Activated T-cell treated with anti-CD3 and anti-CD28 coated beads for 4 hours (primary cell): ENCODE data around the gene MSI2.
"Not testable (repeated sequence)": the region's sequence is repeated elsewhere in the genome, so short reads cannot be mapped to it uniquely, and the experiment has no call there.

Source experiments
- DNase-seq: peaks from one replicate; pipeline ENCODE4 v3.0.0-alpha.2; 2020

The MSI2 gene

DNA sequence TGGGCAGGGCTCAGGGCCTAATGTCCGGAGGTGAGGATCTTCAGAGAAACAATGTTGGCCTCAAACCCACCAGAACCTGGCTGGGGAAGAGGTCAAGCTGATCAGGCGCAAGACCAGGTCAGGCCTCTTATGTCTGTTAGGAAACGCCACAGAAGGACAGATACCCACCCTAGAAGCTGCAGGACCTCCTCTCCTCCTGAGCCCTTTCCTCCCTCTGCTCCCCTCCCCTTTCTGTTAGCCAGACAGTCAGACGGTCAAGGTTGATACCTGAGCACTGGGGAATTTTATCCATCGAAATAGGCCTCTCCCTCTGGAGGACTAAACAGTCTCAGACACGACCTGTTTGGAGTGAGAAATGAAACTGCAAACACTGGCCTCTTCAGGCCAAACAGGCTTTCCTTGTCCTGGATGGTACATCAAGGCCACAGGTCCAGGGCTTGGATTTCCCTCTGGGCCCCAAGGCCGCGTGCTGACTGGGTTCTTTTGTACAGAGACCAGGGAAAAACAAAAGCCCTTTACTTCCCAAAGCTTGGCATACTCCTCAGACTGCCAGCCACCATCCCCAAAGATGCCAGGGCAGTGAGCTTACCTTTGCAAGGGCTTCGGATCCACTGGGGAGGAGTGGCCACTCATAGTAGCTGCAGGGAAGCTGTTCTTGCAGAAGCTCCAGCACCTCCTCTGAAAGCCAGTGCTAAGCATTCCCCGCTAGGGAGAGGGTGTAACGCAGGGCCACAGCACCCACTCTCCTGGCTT, 353.0 kb downstream of the MSI2 start:
- no peak for DNase-seq

DNA sequence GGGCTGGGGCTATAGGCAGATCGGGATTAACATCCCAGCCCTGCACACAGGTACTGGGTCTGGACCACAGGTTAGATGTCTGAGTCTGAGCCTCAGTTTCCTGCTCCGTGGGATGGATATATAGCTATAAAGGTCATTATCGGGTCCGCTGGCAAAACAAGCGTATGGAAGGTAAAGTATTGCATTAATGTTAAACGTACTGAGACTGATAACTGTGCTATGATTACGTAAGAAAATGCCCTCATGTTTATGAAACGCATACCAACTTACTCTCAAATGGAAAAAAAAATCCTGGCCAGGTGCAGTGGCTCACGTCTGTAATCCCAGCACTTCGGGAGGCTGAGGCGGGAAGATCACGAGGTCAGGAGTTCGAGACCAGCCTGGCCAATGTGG, 353.6 kb downstream of the MSI2 start:
- no peak for DNase-seq

DNA sequence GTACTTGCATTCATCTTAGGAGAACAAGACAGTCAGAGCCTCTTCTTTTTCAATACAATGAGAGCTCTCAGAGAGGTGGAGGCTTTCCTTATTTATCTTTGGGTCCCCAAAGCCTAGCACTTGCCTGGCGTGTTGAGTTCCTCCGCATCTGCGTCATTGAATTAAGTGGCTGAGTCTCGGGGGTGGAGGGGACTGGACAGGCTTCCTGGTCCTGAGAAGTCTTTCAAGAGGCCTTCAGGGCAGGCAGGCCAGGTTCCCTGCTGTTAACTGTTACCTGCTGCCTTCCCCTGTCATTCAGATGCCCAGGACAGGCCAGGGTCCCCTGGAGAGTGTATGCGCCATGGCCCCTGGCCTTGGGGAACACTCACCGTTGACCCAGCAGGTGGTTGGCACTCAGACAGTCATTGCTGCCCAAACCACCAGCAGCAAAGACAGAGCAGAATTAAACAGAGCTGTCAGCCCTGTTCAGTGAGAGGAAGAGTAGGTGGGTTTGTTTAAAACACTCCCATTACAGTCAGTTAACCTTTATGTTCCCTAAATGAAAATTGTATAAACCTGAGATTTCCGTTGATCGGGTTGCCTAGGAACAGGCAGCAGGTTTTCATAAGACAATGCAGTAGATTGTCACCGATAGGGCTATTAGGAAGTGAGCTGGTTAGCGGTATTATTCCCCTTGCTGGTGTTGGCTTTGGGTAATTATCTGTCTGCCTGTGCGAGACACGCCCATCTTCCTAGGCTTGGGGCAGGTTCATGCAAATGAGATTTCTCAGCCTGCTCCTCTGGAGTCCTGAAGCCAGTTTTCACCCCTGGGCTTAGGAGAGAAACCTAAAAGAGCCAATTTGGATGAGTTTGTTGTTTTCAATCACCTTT, 356.1 kb downstream of the MSI2 start:
- DNase-seq = no peak

DNA sequence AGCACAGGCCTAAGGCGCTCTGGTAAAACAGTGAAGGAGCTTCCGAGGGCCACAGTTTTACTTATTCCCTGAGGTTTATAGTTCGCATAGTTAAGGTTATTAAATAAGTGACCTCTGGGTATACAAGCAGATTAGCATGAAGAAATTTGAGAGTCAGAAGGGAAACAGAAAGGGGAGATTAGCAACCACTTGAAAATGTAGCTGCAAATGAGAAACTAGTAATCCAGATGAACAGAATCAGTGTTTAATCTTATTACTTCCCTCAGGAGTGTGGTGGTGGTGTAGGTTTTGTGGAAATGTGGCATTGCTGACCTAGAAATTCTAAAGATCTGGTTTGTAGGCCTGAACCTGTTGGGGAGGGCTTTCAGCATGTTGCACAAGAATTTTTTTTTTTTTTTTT, 358.4 kb downstream of the MSI2 start:
- DNase-seq = no peak

DNA sequence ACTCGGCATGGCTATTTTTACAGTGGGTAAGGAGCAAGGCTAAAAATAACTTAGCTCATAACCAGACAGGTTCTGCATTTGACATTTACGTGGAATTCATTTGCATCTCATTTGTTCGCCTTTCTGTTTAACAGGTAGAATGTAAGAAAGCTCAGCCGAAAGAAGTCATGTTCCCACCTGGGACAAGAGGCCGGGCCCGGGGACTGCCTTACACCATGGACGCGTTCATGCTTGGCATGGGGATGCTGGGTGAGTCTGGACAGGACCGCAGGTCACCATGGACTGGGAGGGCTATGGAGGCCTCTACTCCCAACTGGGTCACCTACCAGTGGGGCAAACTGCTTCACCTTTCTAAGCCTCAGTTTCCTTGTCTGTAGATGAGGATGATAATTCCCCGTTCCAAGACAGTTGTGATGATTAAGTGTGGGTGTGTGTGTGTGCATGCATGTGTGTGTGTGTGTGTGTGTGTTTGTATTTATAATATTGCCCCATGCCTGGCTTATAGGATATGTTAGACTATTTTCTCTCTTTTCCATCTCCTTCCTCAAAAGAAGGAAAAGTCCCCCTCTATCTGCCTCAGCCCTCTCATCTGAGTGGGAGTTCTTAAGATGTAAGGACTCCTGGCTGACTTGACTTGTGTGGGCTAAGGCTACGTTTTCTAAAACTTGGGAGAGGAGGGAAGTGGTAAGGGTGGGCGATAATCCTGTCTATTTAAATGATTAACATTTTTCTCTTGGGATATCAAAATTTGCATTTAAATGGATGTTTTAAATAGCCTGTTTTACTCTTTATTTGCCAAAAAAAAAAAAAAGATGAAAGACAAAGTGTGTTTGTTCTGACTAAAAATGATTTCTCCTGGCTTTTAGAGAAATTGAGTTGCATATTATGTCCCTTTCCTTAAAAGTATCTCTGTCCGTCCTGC, 359.8 kb downstream of the MSI2 start:
- no peak for DNase-seq

DNA sequence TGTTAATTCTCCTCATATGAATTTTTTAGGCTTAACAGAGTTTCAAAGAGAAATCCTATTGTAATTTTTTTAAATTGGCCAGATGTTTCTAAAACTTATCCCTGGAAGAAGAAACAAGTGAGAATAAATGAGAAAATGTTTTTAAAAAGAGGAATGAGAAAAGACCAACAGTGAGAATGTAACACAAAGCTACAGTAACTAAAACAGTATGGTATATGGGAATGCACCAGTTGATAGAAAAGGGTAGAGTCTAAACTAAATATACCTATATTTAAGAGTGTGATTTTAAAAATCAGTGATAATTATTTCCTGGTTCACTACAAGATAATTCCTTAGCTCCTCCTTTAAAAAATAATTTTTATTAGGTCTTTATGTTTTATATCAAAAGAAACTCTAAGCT, 360.9 kb downstream of the MSI2 start:
- no peak for DNase-seq

DNA sequence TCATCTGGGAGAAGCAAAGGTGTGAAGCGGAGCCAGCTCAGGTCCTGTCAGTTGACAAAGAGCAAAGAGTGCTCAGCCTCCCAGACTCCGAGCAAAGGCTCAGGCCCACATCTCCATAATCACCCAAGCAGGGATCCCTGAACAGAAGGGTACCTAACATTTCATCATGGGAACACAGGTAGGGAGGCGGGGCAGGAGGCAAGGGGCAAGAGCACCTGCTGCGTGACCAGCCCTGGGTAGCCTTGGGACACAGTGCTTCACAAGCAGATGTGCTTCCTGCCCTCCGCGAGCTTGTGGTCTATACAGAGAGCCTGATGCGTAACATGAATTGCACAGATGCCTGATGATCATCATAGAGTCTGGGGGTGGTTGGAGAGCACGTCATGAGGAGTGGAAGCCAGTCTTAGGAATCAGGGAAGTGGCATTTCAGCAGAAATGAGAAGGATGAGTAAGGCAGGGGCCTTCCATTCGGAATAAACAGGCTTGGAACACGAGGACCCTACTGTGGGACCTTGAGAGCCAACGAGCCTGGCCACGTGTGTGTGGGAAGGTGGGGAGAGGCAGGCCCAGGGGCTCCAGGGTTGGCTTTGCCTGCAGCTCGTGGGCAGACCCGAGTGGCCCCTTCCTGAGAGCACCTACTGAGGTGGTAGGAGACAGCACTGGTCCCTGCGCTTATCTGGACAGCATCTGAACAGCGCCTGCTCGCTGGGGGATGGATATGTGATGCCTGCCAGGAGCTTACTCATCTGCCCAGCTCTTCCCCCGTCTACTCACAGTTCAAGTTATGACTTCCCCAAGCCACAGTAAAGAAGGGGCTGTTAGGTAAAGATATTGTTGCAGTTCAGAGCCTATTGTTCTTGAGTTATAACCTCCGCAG, 363.0 kb downstream of the MSI2 start:
- no peak for DNase-seq

DNA sequence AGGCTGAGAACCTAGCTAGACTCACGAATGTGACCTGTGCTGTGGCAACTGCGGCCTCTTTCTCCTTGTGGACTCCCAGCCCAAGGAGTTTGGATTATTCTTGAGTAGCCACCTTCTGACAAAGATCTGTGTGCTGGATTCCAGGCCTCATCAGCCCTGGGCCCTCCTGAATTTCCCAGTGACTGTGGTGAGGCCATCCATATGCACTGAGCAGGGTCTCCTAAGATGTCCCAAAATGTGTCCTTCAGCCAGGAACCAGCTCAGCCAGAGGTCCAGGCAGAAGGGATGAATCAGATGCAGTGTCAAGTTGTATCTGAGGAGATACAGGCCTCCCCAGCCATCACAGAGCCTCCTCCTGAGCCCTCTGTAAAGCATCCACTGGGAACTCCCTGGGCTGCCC, 364.3 kb downstream of the MSI2 start:
- DNase-seq = no peak

DNA sequence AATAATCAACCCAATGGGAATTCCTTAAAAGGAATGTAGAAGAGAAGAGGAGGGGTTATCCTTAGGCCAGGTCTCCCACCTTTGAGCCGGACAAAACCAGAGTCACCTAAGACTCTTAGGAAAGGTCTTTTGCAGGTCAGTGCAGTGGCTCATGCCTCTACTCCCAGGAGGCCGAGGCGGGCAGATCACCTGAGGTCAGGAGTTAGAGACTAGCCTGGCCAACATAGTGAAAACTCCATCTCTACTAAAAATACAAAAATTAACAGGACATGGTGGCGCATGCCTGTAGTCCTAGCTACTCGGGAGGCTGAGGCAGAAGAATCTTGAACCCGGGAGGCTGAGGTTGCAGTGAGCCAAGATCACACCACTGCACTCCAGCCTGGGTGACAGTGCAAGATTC, 365.5 kb downstream of the MSI2 start:
- DNase-seq = not testable (repeated sequence)

DNA sequence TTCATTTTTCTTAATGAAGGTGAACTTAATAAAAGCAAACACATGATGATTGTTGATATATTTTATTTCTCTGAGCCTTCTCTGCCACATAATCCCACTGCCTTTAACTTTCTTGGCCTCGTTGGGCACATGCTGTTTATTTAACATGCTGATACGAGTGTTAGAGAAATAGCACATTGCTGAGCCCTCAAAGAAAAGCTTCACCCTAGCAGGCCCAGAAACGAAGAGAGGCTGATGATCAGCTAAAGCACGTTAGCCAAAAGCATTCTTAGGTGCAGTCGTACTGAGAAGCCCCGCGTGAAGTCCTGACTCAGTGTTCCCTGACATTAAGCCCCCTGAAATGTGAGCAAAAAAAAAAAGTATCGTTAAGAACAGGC, 366.0 kb downstream of the MSI2 start:
- DNase-seq = no peak

DNA sequence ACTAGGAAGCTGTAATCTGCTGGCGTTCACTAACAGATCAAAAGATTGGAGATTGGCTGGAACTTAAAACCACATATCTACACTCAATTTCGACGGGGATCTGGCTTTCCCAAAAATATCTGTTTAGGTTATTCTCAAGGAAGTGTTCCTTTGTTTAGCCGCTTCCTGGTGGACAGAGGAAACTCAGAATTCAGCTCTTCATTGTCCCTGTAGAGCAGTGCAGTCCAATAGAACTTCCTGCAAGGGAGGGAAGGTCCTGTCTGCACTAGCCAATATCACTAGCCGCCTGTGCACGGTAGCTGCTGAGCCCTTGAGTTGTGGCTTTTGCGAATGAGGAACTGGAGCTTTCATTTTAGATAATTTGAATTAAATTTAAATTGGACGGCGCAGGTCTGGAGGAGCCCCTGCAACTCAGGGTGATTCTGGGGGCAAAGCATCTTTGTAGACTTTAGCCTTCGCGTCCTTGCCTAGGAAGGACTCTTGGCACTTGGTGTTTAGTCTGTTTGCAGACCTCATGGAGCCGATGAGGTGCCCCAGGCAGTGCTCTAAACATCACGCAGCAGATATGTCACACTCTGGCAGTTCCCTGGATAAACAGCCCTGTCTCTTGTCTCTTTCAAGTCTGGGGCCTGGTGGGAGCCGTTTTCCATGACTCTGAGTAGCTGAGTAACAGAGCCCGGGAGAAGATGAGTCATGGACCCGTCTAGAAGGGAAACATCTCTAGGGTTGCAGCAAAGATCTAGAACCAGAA, 366.5 kb downstream of the MSI2 start:
- DNase-seq = no peak

DNA sequence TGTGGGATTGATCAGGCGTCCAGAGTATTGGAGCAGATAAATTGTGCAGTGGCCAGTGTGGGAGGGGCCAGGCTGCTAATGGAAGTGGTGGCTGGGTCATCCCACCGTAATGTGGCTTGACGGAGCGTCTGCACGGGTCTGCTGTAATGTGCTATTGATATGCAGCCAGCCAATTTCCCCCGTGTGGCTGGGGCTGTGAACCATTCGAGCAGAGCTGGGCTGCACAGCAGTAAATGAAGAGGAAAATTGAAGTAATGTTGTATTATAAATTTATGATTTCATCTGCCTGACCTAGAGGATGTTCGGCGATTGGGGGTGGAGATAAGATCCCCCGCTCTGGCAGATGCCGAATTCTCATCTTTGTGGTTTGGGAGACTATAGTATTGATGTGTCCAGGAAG, 367.3 kb downstream of the MSI2 start:
- no peak for DNase-seq

DNA sequence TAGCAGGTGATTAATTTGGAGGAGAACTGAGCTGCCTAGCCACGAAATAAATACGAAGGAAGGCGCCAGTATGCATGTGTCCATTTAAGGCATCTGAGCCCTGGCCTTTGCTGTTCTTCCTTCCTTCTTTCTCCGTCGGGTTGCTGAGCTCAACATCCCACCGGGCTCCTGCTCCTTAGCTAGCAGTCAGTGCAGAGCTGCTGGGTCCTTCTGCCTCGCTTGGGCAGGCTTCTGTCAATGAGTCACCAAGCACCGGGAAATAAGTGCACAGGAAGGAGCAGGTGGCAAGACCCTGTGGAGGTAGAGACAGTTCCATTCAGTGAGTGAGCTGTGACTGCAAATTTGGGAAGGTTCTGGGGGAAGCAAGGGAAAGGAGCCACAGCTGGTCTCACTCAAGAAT, 368.1 kb downstream of the MSI2 start:
- no peak for DNase-seq

DNA sequence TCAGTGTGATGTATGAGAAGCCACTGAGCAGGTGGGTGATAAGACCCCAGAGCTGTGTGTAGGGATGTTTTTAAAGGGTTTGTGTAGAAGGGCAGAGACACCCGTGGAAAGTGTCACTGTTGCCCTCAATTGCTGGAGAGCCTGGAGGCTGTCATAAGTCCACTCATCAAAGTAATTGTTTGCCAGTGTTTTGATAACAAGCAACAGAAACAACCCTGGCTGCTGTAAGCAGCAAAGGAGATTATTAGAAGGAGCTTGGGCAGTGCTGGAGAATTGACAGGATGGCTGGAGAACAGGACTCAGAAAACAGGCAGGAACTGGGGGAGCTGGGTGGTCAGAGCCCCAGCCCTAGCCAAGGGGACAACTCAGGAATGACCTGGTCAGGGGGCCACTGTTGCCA, 369.2 kb downstream of the MSI2 start:
- no peak for DNase-seq

DNA sequence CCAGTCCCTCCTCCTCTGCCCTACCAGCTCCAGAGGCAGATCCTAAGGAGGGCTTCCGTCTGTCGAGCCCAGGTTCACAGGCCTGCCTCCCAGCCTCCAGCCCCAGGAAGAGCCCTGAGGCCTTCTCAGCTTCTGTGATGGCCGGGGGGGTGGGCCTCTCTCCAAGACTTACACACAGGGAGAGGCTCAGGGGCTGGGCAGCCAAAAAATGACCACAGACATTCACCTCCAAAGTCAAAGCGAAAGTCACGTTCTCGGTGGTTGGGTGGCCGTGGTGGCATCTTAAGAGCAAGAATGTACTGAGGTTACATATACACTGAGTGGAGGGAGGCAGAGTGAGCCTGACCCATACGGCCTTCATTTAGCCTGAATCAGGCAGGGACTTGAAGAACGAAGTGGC, 369.6 kb downstream of the MSI2 start:
- DNase-seq = no peak

DNA sequence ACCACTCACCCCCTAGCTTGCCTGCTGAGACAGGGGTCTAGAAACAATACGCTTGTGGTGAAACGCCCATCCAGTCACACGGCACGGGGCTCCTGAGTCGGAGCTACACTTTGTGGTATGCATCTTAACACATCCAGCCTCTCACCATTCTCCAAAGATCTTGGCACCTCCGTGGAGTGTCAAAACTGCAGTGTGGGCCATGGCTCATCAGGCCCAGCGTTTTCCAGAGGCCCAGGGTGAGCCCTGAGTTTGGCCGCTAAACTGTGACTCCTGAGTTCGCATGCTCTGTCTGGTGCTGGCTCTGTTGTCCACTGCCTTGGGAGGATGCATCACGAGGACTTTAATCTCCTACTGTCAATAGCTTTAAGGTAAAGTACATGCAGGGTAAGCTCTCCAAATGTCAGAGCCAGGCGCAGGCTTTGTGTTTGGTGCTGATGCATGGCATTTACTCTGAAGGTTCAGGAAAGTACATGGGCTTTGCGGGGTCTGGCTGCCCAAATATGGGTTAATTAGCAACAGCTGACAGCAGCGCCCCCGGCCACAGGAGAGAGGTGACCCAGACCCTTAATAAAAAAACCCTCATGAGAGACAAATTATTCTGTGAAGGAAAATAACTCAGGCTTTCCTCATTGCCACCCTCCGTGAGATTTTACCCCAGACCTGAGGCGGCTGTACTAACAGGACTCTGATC, 370.3 kb downstream of the MSI2 start:
- no peak for DNase-seq

DNA sequence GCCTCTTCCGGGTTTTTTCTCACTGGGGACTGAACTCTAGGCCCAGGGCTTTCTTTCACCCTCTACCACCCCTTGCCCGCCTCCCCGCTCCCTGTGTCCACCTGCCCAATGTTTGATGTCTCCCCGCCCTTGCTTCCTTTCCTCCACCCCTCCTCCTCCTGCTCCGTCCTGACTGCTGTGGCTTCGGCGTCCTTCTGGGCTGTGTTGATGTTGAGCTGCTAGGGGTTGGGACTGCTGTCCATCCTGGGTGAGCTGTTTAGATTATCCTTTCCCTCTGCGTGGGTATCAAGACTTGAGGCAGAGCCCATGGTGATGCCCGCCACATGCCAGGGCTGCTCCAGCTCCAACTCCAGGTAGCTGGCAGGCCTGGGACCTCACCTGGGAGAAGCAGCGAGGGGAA, 371.3 kb downstream of the MSI2 start:
- DNase-seq = no peak

DNA sequence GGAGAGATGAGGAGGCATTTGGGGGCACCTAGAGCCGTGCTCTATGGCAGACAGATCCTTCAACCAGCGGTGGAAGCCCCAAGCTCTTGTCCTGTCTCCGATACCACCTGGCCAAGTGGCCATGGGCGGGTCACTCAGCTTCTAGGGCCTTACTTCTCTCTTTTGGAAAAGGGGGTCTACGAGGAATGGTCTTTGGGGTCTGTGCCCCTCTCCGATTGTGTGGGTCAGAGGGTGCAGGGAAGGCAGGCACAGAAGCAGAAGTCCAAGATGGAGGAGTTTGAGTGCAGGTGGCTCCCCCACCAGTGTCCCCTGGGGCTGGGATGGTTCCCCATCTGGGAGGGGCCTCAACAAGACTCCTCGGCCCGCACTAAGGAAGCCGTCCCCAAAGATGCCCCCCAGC, 372.1 kb downstream of the MSI2 start:
- no peak for DNase-seq

DNA sequence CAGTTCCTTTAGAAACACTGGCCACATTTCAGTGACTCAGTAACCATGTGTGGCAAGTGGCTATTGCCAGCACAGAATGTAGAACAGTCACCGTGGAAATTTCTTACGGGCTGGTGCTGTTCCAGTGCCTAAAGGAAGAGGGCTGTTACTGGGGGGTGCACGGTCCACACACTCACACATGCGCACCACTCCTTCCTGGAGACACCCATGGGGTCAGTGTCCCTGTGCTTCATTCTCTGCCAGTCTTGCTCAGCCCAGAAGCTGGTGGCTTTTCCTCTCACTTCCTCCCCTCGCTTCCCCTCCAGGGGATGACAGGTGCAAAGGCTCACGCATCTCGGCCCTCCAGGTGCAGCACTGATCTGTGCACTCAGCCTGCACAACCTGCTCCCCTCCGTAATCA, 373.1 kb downstream of the MSI2 start:
- DNase-seq = no peak

DNA sequence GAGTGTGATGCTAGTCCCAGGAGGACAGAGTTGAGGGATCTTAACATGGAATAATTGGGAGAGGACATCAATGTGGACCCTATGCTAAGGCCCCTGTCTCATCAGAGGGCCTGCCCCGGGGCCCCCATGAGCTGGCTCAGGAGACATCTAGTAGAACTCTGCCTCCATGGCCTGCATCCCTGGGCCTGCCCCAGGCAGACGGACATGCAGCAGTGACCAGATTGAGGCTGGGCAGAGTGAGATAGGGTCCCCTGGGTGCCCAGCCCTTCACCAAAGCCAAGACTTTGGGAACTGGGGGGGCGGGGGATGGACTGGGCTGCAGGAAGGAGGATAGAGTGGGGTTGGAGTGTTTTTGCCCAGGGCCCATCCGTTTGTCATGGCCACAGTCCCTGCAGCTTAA, 373.6 kb downstream of the MSI2 start:
- no peak for DNase-seq

DNA sequence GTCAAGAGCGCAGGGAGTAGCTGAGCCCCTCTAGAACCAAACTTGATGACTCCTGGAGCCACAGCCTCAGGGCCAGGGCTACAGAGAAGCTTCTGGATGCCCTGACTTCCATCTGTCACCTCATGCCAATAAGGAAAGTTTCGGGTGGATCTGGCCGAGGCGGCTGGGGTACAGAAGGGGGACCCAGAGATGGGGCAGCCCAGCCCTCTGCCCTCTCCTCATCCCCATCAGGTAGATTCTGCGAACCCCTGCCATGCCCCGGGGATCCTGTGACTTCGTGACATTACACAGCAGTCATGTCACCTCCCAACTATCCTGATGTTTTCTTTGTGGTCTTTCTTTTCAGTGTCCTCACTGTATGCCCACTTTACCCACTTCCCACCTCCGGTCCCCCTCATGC, 374.4 kb downstream of the MSI2 start:
- DNase-seq = no peak
